ENCODE measurements around the gene NCOA4. TPM values are rescaled to one million over a fixed set of nuclear protein-coding genes. Genes with fewer than 3 reads are reported as not detected.
A peak's percentile ranks its signal among the peaks of the same experiment; 100 is the strongest.

The NCOA4 gene
- total RNA-seq, 6 experiments from 2014 or later, result 124 to 156 (median 144) TPM

DNA sequence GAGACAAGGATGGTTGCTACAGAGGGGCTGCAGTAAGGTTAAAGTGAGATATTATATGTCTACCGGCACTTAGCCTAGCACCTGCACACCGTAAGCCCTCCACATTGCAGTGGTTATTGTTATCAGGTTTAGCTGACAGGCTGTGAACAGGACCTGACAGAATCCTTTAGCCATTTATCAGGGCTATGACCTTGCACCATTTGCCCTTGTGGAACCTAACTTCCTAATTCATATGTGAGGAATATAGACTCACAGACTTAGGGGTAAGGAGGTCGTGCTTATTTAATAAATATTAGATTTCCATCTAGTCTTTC is 10.1 kb downstream of the NCOA4 start:
- Mint-ChIP-seq H3K9me3 (no peaks in the 10 kb centered on the region), H3K27me3 (ENCODE audit: insufficient read depth) (no peaks in the 10 kb centered on the region; the same call in 1 of the 2 replicates), H3K36me3 (ENCODE audit: low read depth) (peaks cover 19% of the 10 kb centered on the region), H3K4me3 (no peak overlapping the region), H3K4me1 (ENCODE audit: low read depth) (peaks cover 91% of the 10 kb centered on the region), H3K27ac (no peak overlapping the region)
- no peak for DNase-seq
- no peak for TF ChIP-seq CTCF (IDR thresholded peaks at IDR 0.05)

GRCh38 chr10:46019569-46020343 is 10.7 kb downstream of the NCOA4 start:
- peaks cover 91% of the 10 kb centered on the region for H3K4me1 Mint-ChIP-seq (ENCODE audit: low read depth)
- H3K36me3 Mint-ChIP-seq (ENCODE audit: low read depth), result peaks cover 23% of the 10 kb centered on the region
- no peak for TF ChIP-seq CTCF (IDR thresholded peaks at IDR 0.05)
- DNase-seq, result no peak
- H3K4me3 Mint-ChIP-seq, result no peak overlapping the region
- H3K27ac Mint-ChIP-seq, result peak overlapping the region; percentile 59
- H3K9me3 Mint-ChIP-seq, result no peaks in the 10 kb centered on the region
- H3K27me3 Mint-ChIP-seq (ENCODE audit: insufficient read depth), result no peaks in the 10 kb centered on the region; the same call in 1 of the 2 replicates

DNA sequence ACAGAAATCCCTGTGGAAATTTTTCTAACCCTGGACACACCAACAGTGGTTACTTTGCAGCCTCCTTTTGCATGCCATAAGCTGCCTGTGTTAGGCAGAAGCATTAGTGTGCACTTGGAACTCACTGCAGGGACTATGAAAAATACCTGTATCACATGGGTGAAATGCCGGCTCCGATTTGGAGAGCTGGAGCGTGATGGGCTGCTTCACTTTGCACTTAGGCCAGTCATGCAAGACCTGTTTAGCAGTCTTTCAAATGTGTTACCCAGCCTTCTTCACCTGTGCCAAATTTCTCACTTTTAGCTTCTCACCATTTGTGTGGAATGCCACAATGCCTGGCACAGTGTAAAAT is 11.3 kb downstream of the NCOA4 start:
- Mint-ChIP-seq H3K4me3 (no peak overlapping the region), H3K27ac (0 out of 2 replicates have a peak overlapping the region, but pooled peaks have one; percentile 7), H3K9me3 (no peaks in the 10 kb centered on the region), H3K36me3 (ENCODE audit: low read depth) (peaks cover 29% of the 10 kb centered on the region), H3K4me1 (ENCODE audit: low read depth) (peaks cover 90% of the 10 kb centered on the region), H3K27me3 (ENCODE audit: insufficient read depth) (no peaks in the 10 kb centered on the region; the same call in 1 of the 2 replicates)
- TF ChIP-seq CTCF (IDR thresholded peaks at IDR 0.05), result no peak
- no peak for DNase-seq

DNA sequence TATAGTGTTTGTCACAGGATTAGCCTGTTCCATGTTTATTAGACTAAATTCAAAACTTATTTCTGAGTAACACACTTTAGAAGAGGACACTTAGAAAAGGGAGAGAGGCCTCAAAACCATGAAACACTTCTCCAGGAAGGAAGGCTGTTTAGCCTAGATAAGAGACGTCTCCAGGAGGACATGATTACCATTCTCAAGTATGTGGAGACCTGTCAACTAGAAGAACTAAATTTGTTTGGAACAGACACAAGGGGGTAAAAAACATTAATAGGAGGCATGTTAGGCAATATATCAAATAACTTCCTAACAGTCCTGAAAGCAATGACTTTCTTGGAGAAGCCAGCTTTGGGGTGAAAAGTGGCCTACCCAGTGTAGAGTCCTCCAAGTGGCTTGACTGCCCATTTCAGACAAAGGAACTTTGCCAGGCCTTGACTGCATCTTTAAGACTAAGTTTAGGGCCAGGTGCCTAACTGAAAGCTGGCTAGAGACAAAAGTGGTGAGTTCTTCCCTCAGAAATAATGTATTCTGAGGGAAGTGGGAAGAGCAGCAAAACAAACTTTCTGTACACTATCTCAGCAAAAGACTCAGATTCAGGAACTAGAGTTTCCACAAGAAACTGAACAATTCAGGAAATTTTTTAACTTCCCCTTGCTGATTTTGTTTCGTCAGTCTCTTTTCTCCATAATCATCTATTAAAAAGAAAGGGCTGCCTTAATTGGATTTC is 11.8 kb downstream of the NCOA4 start:
- no peak for DNase-seq
- Mint-ChIP-seq H3K27ac (peak overlapping the region; percentile 70), H3K36me3 (ENCODE audit: low read depth) (peaks cover 31% of the 10 kb centered on the region), H3K4me1 (ENCODE audit: low read depth) (peaks cover 84% of the 10 kb centered on the region), H3K27me3 (ENCODE audit: insufficient read depth) (no peaks in the 10 kb centered on the region; the same call in 1 of the 2 replicates), H3K4me3 (peak overlapping the region; percentile 3; the same call in 1 of the 2 replicates), H3K9me3 (no peaks in the 10 kb centered on the region)
- no peak for TF ChIP-seq CTCF (IDR thresholded peaks at IDR 0.05)

DNA sequence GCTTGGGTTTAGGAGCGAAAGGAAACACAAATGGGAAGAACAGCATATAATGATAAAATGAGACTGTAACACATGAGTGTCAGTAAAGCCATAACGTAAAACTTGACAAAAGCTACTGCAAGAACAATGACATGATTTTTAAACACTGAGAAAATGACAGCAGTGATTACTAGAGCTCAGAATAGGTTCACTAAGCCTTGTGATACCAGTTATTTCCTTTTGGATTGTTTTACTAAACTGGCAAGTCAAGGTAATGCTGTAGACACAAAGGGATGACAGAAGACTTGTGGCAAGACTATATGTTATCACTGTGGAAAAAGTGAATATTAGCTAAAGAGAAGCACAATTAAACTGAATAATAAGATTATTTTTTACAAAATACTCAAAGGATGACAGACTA is 12.7 kb downstream of the NCOA4 start:
- DNase-seq, result no peak
- Mint-ChIP-seq H3K9me3 (no peaks in the 10 kb centered on the region), H3K4me3 (no peak overlapping the region), H3K27me3 (ENCODE audit: insufficient read depth) (no peaks in the 10 kb centered on the region; the same call in 1 of the 2 replicates), H3K36me3 (ENCODE audit: low read depth) (peaks cover 34% of the 10 kb centered on the region), H3K4me1 (ENCODE audit: low read depth) (peaks cover 80% of the 10 kb centered on the region), H3K27ac (peak overlapping the region; percentile 70)
- TF ChIP-seq CTCF (IDR thresholded peaks at IDR 0.05), result no peak
